HepG2 (cell line): Measurements from ENCODE around the gene SPTBN4. TPM values are rescaled to one million over a fixed set of nuclear protein-coding genes. Genes with fewer than 3 reads are reported as not detected.
"Not testable (repeated sequence)": the region's sequence is repeated elsewhere in the genome, so short reads cannot be mapped to it uniquely, and the experiment has no call there.

Experiments
- ATAC-seq: fragments of 200-7000 bp; cut with Tn5 transposase; 3 replicates; pipeline ENCODE4 v1.9.1; 2020; ENCODE audit warnings: mild to moderate bottlenecking, moderate library complexity
- BruUV-seq: library from RNA; stranded (reverse); fragments of 400-500 nt; replicated peaks from 2 replicates; lab custom pipeline; 2021; lab: Mats Ljungman, UMichigan
- CTCF ChIA-PET: fragments of 300-600 bp; formaldehyde crosslinking; extraction: SDS; loops from one replicate; lab custom pipeline; 2021; ENCODE audit warnings: low total read pairs, inconsistent platforms, low intra/inter-chr PET ratio; lab: Yijun Ruan, JAX
- POLR2A ChIA-PET: fragments of 350-600 bp; sonication (Branson Sonifier 250); formaldehyde crosslinking; loops from one replicate; lab custom pipeline; 2020; ENCODE audit warnings: antibody characterized with exemption, inconsistent platforms; lab: Yijun Ruan, JAX
- DNase-seq: peaks from one replicate; pipeline ENCODE4 v3.0.0-alpha.2; 2015; ENCODE audit warnings: low spot score
- FAIRE-seq: peaks from 3 replicates; lab custom pipeline; 2011; peaks lifted over from hg19 to GRCh38; lab: Jason Lieb, UNC
- H2AFZ ChIP-seq: one replicate; pipeline ENCODE4 v1.6.1; 2011; ENCODE audit warnings: low read length, inconsistent platforms
- H3K27ac ChIP-seq: fragments of 300-600 bp; 3 replicates; pipeline ENCODE4 v1.8.0; 2011; ENCODE audit warnings: mixed run types, mild to moderate bottlenecking, mixed read lengths, low read length, inconsistent platforms; ENCODE audit not compliant: insufficient read depth; ENCODE audit errors: extremely low read length
- H3K27me3 ChIP-seq, 2 experiments: fragments of 200-600 bp in 1 of 2; 2 replicates in 1 of 2; 3 replicates in 1 of 2; pipeline versions ENCODE4 v1.6.0 to v1.8.0; 2011; ENCODE audit warnings: low read length in 2 of 2, mild to moderate bottlenecking in 2 of 2, moderate library complexity in 2 of 2, inconsistent platforms in 1 of 2; ENCODE audit not compliant: insufficient read depth in 2 of 2, control insufficient read depth in 1 of 2
- H3K36me3 ChIP-seq, 2 experiments: fragments of 200-600 bp in 1 of 2; replicated peaks in 1 of 2; 2 replicates in 1 of 2; 3 replicates in 1 of 2; pipeline versions ENCODE4 v1.5.1 to v1.8.0; 2011; ENCODE audit warnings: low read length in 2 of 2, inconsistent platforms in 1 of 2; ENCODE audit not compliant: insufficient read depth in 2 of 2, control insufficient read depth in 1 of 2
- H3K4me1 ChIP-seq: 2 replicates; pipeline ENCODE4 v1.5.1; 2012; ENCODE audit warnings: low read length, inconsistent platforms; ENCODE audit not compliant: insufficient read depth
- H3K4me2 ChIP-seq: 2 replicates; pipeline ENCODE4 v1.6.0; 2011; ENCODE audit warnings: low read depth, low read length, inconsistent platforms
- H3K4me3 ChIP-seq, 3 experiments: fragments of 200-600 bp in 1 of 3; sonication (generic), shearing (Covaris generic) in 1 of 3; replicated peaks in 1 of 3; 2 replicates each; pipeline ENCODE4 v1.5.1; 2011 to 2016; ENCODE audit warnings: low read length in 3 of 3, inconsistent platforms in 2 of 3, low read depth in 2 of 3, mild to moderate bottlenecking in 2 of 3, control low read depth in 1 of 3, mixed read lengths in 1 of 3; ENCODE audit not compliant: insufficient read depth in 1 of 3
- H3K79me2 ChIP-seq: one replicate; pipeline ENCODE4 v1.6.1; 2011; ENCODE audit warnings: low read length, inconsistent platforms; ENCODE audit not compliant: insufficient read depth
- H3K9ac ChIP-seq: 2 replicates; pipeline ENCODE4 v1.6.0; 2011; ENCODE audit warnings: mild to moderate bottlenecking, low read depth, low read length, inconsistent platforms; ENCODE audit not compliant: insufficient read depth
- H3K9me3 ChIP-seq: 2 replicates; pipeline ENCODE4 v1.5.1; 2012; ENCODE audit warnings: mild to moderate bottlenecking, low read length
- H4K20me1 ChIP-seq: 2 replicates; pipeline ENCODE4 v1.6.0; 2011; ENCODE audit warnings: inconsistent platforms, mild to moderate bottlenecking, low read length, moderate library complexity; ENCODE audit not compliant: insufficient read depth
- ATF7 ChIP-seq, 2 experiments: fragments of 450-650 bp in 1 of 2; sonication (generic) in 1 of 2; formaldehyde crosslinking in 1 of 2; IDR thresholded peaks; 2 replicates each; pipeline versions ENCODE4 v1.4.0 to v1.6.1; 2016 to 2020; ENCODE audit warnings: antibody characterized with exemption in 1 of 2, mild to moderate bottlenecking in 1 of 2, missing genetic modification reagents in 1 of 2
- CEBPG ChIP-seq: IDR thresholded peaks from 2 replicates; pipeline ENCODE4 v1.6.1; 2016
- ZMYM3 ChIP-seq: sonication (generic); formaldehyde crosslinking; IDR thresholded peaks from 2 replicates; pipeline ENCODE4 v1.5.1; 2020; ENCODE audit warnings: mild to moderate bottlenecking, missing genetic modification reagents
- ZNF121 ChIP-seq: sonication (generic); formaldehyde crosslinking; IDR thresholded peaks from 2 replicates; pipeline ENCODE4 v1.5.0; 2020; ENCODE audit warnings: mild to moderate bottlenecking, missing genetic modification reagents
- ZNF770 ChIP-seq: sonication (generic); formaldehyde crosslinking; IDR thresholded peaks from 2 replicates; pipeline ENCODE4 v1.5.0; 2020; ENCODE audit warnings: mild to moderate bottlenecking, missing genetic modification reagents
- WGBS: methylation state at CpG from one replicate; pipeline ENCODE4 v1.1.6; 2017; ENCODE audit warnings: low lambda C conversion rate; 5-methylcytosine and 5-hydroxymethylcytosine counted together
- in situ Hi-C: cut with HindIII; loops from 2 replicates; pipeline ENCODE4 v1.10.0; 2017; ENCODE audit warnings: low pct_unique_long_range_greater_than_20kb; ENCODE audit not compliant: extremely low pct_ligation_motif_present
- intact Hi-C: fragments of 100-400 bp; cut with micrococcal nuclease; formaldehyde crosslinking; loops from one replicate; pipeline ENCODE4 v1.10.0; 2022; ENCODE audit not compliant: unreplicated experiment
- polyA plus RNA-seq, 8 experiments: library from polyadenylated mRNA; depleted of rRNA in 3 of 8; stranded (reverse) in 7 of 8; unstranded in 1 of 8; fragments of >200 nt; fragmentation: Illumina TruSeq in 4 of 8; extraction: Trizol in 4 of 8; gene quantifications; 2 replicates each; pipeline versions ENCODE4 v1.2.1 to v1.2.3, GENCODE V29; 2011 to 2016; ENCODE audit warnings: low read depth in 4 of 8, missing spikeins in 1 of 8, mixed read lengths in 1 of 8; ENCODE audit not compliant: insufficient read depth in 1 of 8
- total RNA-seq, 5 experiments: library from RNA; depleted of rRNA; stranded (reverse); fragments of >200 nt; fragmentation: Illumina TruSeq; extraction: Trizol; gene quantifications; 2 replicates each; pipeline ENCODE4 v1.2.3, GENCODE V29; 2016; ENCODE audit warnings: low read depth in 1 of 5

The SPTBN4 gene
- total and polyA plus RNA-seq, 2 of the 13 experiments (the other 11 are each of a cell fraction or from before 2014, with no cell fraction given) = 0.11 TPM

- H3K4me3 ChIP-seq; H2AFZ ChIP-seq; H4K20me1 ChIP-seq; H3K27me3 ChIP-seq; ATAC-seq; H3K27ac ChIP-seq; CTCF ChIA-PET; POLR2A ChIA-PET; BruUV-seq; in situ Hi-C loops; H3K9ac ChIP-seq; H3K9me3 ChIP-seq; H3K4me2 ChIP-seq; FAIRE-seq; DNase-seq; H3K36me3 ChIP-seq; TF ChIP-seq ATF7 (CRISPR knock-in tag; IDR thresholded peaks at IDR 0.05): not testable (repeated sequence)
- Histone ChIP-seq H3K4me1 (peaks cover 41% of the 10 kb centered on the region), H3K79me2 (peaks cover 10% of the 10 kb centered on the region)
- TF ChIP-seq CEBPG (CRISPR knock-in tag) = peak; percentile 76
- TF ChIP-seq ATF7 (IDR thresholded peaks at IDR 0.05) = peak; percentile 42; the same call in 1 of the 2 replicates
- TF ChIP-seq ZMYM3 (CRISPR knock-in tag) = peak; percentile 62; the same call in 1 of the 2 replicates
- peak; percentile 95 for TF ChIP-seq ZNF770 (CRISPR knock-in tag)
- WGBS = 62% methylated on average over 7 of the region's 7 CpGs
- intact Hi-C loops = loop anchor here (10.0 kb wide), 1 partner anchor 83 kb away; the partner anchor contains the start of genes C19orf47 and PLD3
Observed at GRCh38 chr19:40428197-40428596, 38.6 kb upstream of the SPTBN4 start.

GRCh38 chr19:40430242-40430641 lies 36.6 kb upstream of the SPTBN4 start:
- H3K4me2 ChIP-seq, H3K4me3 ChIP-seq, intact Hi-C loops, H3K27me3 ChIP-seq, H3K9ac ChIP-seq, FAIRE-seq, in situ Hi-C loops, H3K9me3 ChIP-seq, CTCF ChIA-PET, H3K27ac ChIP-seq, ATAC-seq, H3K79me2 ChIP-seq, H4K20me1 ChIP-seq, DNase-seq, H3K36me3 ChIP-seq, BruUV-seq, H2AFZ ChIP-seq: not testable (repeated sequence)
- peak; percentile 73; the same call in 1 of the 2 replicates for TF ChIP-seq ZNF121
- POLR2A ChIA-PET = interaction anchor here (1.0 to 1.2 kb wide), 2 partner anchors 10 to 36 kb away, joined by 3 to 7 read pairs; no protein-coding TSS in a partner anchor
- 93% methylated on average over 10 of the region's 10 CpGs for WGBS
- peaks cover 51% of the 10 kb centered on the region for H3K4me1 ChIP-seq
